Liver (tissue), 9 donors: Measurements from ENCODE around the gene MTMR11. TPM values are rescaled to one million over a fixed set of nuclear protein-coding genes. Genes with fewer than 3 reads are reported as not detected.

Experiments used
- DNase-seq: peaks from one replicate; pipeline ENCODE4 v3.0.0-alpha.2; 2017; ENCODE audit warnings: low spot score
- H3K27ac ChIP-seq, 2 donors: one replicate each; pipeline ENCODE4 v1.7.0; 2013; ENCODE audit warnings: inconsistent platforms in 2 of 2, low read length in 2 of 2, control low read depth in 1 of 2, low read depth in 1 of 2, mild to moderate bottlenecking in 1 of 2
- H3K27me3 ChIP-seq, 4 donors: one replicate each; pipeline versions ENCODE4 v1.6.1 to v1.7.0; 2013; ENCODE audit warnings: low read length in 3 of 4, inconsistent platforms in 1 of 4, mild to moderate bottlenecking in 1 of 4, moderate library complexity in 1 of 4; ENCODE audit not compliant: control insufficient read depth in 4 of 4, insufficient read depth in 4 of 4
- H3K36me3 ChIP-seq, 4 donors: one replicate each; pipeline versions ENCODE4 v1.6.1 to v1.7.0; 2013; ENCODE audit warnings: low read length in 3 of 4, mild to moderate bottlenecking in 3 of 4, low read depth in 1 of 4, moderate library complexity in 1 of 4; ENCODE audit not compliant: control insufficient read depth in 4 of 4, insufficient read depth in 3 of 4
- H3K4me1 ChIP-seq, 4 donors: one replicate each; pipeline versions ENCODE4 v1.6.1 to v1.7.0; 2013; ENCODE audit warnings: low read length in 3 of 4, mild to moderate bottlenecking in 3 of 4, moderate library complexity in 1 of 4; ENCODE audit not compliant: control insufficient read depth in 4 of 4, insufficient read depth in 4 of 4
- H3K4me3 ChIP-seq, 3 donors: one replicate each; pipeline versions ENCODE4 v1.6.1 to v1.7.0; 2013; ENCODE audit warnings: low read length in 3 of 3, control low read depth in 1 of 3, low read depth in 1 of 3, mild to moderate bottlenecking in 1 of 3
- H3K9ac ChIP-seq, 2 donors: one replicate each; pipeline ENCODE4 v1.7.0; 2013; ENCODE audit warnings: low read length in 2 of 2, mild to moderate bottlenecking in 2 of 2, moderate library complexity in 2 of 2, control low read depth in 1 of 2, low read depth in 1 of 2
- H3K9me3 ChIP-seq, 4 donors: one replicate each; pipeline versions ENCODE4 v1.6.1 to v1.7.0; 2013; ENCODE audit warnings: low read length in 3 of 4; ENCODE audit not compliant: control insufficient read depth in 4 of 4
- ATF3 ChIP-seq: IDR thresholded peaks from 2 replicates; pipeline ENCODE4 v1.6.1; 2016; ENCODE audit warnings: antibody characterized with exemption
- CTCF ChIP-seq: fragments of 150-350 bp; IDR thresholded peaks from 2 replicates; pipeline ENCODE4 v1.5.1; 2017; ENCODE audit warnings: improper control_type of control experiment, low read depth, low read length; ENCODE audit not compliant: missing input control
- EGR1 ChIP-seq, 2 donors: IDR thresholded peaks; 2 replicates each; pipeline ENCODE4 v1.6.1; 2016 to 2018; ENCODE audit warnings: antibody characterized with exemption in 2 of 2, low read depth in 2 of 2
- FOXA2 ChIP-seq: IDR thresholded peaks from 2 replicates; pipeline ENCODE4 v1.6.1; 2016; ENCODE audit warnings: antibody characterized with exemption
- HNF4A ChIP-seq, 2 donors: conservative IDR thresholded peaks; 2 replicates each; pipeline ENCODE4 v1.6.1; 2016; ENCODE audit warnings: antibody characterized with exemption in 2 of 2, mild to moderate bottlenecking in 2 of 2
- HNF4G ChIP-seq: IDR thresholded peaks from 2 replicates; pipeline ENCODE4 v1.6.1; 2016; ENCODE audit warnings: antibody characterized with exemption
- JUND ChIP-seq, 2 donors: IDR thresholded peaks; 2 replicates each; pipeline ENCODE4 v1.6.1; 2016; ENCODE audit warnings: antibody characterized with exemption in 2 of 2
- MAX ChIP-seq: IDR thresholded peaks from 2 replicates; pipeline ENCODE4 v1.6.1; 2016; ENCODE audit warnings: antibody characterized with exemption
- RAD21 ChIP-seq, 2 donors: IDR thresholded peaks; 2 replicates each; pipeline ENCODE4 v1.6.1; 2016; ENCODE audit warnings: antibody characterized with exemption in 2 of 2, mild to moderate bottlenecking in 2 of 2
- REST ChIP-seq: IDR thresholded peaks from 2 replicates; pipeline ENCODE4 v1.6.1; 2016; ENCODE audit warnings: antibody characterized with exemption, mild to moderate bottlenecking
- RXRA ChIP-seq, 2 donors: IDR thresholded peaks; 2 replicates each; pipeline ENCODE4 v1.6.1; 2017 to 2018; ENCODE audit warnings: antibody characterized with exemption in 2 of 2, mild to moderate bottlenecking in 1 of 2
- SP1 ChIP-seq: IDR thresholded peaks from 2 replicates; pipeline ENCODE4 v1.6.1; 2018; ENCODE audit warnings: antibody characterized with exemption, mild to moderate bottlenecking
- TAF1 ChIP-seq: conservative IDR thresholded peaks from 2 replicates; pipeline ENCODE4 v1.6.1; 2016; ENCODE audit warnings: antibody characterized with exemption, mild to moderate bottlenecking
- YY1 ChIP-seq: IDR thresholded peaks from 2 replicates; pipeline ENCODE4 v1.6.1; 2016; ENCODE audit warnings: antibody characterized with exemption, mild to moderate bottlenecking
- WGBS: extraction: QIAGEN DNeasy Blood & Tissue Kit; methylation state at CpG from one replicate; pipeline ENCODE4 v1.1.7; 2013; 5-methylcytosine and 5-hydroxymethylcytosine counted together
- polyA plus RNA-seq, 2 donors: library from polyadenylated mRNA; stranded (reverse) in 1 of 2; unstranded in 1 of 2; fragments of 200-250 nt in 1 of 2; fragments of >200 nt in 1 of 2; fragmentation: Nextera tagmentation in 1 of 2; extraction: Ambion mirVana in 1 of 2; gene quantifications; one replicate each; pipeline versions ENCODE4 v1.2.1 to v1.2.3, GENCODE V29; 2013 to 2015
- total RNA-seq, 2 donors: library from RNA; depleted of rRNA; stranded (reverse); fragments of >200 nt; gene quantifications; one replicate each; pipeline ENCODE4 v1.2.3, GENCODE V29; 2014
- donor health status: healthy.
- donor health status: healthy.
- donor health status: healthy.
- donor health status: healthy.
- donor health status: healthy.

MTMR11 gene
- total and polyA plus RNA-seq, 4 donors, result 1.5 to 2.1 (median 1.8) TPM

GRCh38 chr1:149929856-149930255 is 6.8 kb downstream of the MTMR11 start:
- Histone ChIP-seq H3K27me3 (no peaks in the 10 kb centered on the region), H3K9ac (no peak overlapping the region), H3K4me3 (no peak overlapping the region), H3K4me1 (peaks cover 5 to 22% (median 16%) of the 10 kb centered on the region in 4 donors), H3K36me3 (peaks cover 1 to 18% (median 10%) of the 10 kb centered on the region in 4 donors), H3K27ac (no peak overlapping the region), H3K9me3 (no peaks in the 10 kb centered on the region)
- no peak for DNase-seq
- 92% methylated on average over 2 of the region's 2 CpGs for WGBS
- TF ChIP-seq CTCF (no peak), MAX (no peak)

GRCh38 chr1:149928401-149928724 is 8.3 kb downstream of the MTMR11 start:
- Histone ChIP-seq H3K9me3 (no peaks in the 10 kb centered on the region), H3K27ac (peak overlapping the region; percentile 96 to 99), H3K4me1 (peaks cover 5 to 22% (median 16%) of the 10 kb centered on the region in 4 donors), H3K9ac (peak overlapping the region; percentile 44 to 98), H3K4me3 (peak overlapping the region; percentile 93 to 98 (median 96)), H3K27me3 (no peaks in the 10 kb centered on the region), H3K36me3 (peaks cover 4 to 32% (median 21%) of the 10 kb centered on the region in 4 donors)
- no peak for DNase-seq
- TF ChIP-seq HNF4G (no peak), HNF4A (conservative IDR thresholded peaks at IDR 0.05) (no peak), ATF3 (no peak), SP1 (no peak), RAD21 (IDR thresholded peaks at IDR 0.05) (no peak), JUND (IDR thresholded peaks at IDR 0.05) (no peak), YY1 (no peak), REST (no peak), RXRA (IDR thresholded peaks at IDR 0.05) (no peak), EGR1 (IDR thresholded peaks at IDR 0.05; ENCODE audit: low read depth in 2 of 2) (no peak), TAF1 (no peak), FOXA2 (no peak), CTCF (no peak)
- WGBS, result 0% methylated on average over 1 of the region's 1 CpG
